Measurements from ENCODE around the gene SERPINA12. TPM values are rescaled to one million over a fixed set of nuclear protein-coding genes. Genes with fewer than 3 reads are reported as not detected.

The SERPINA12 gene
- total RNA-seq, 1 donor from 2014 or later, result not detected

DNA sequence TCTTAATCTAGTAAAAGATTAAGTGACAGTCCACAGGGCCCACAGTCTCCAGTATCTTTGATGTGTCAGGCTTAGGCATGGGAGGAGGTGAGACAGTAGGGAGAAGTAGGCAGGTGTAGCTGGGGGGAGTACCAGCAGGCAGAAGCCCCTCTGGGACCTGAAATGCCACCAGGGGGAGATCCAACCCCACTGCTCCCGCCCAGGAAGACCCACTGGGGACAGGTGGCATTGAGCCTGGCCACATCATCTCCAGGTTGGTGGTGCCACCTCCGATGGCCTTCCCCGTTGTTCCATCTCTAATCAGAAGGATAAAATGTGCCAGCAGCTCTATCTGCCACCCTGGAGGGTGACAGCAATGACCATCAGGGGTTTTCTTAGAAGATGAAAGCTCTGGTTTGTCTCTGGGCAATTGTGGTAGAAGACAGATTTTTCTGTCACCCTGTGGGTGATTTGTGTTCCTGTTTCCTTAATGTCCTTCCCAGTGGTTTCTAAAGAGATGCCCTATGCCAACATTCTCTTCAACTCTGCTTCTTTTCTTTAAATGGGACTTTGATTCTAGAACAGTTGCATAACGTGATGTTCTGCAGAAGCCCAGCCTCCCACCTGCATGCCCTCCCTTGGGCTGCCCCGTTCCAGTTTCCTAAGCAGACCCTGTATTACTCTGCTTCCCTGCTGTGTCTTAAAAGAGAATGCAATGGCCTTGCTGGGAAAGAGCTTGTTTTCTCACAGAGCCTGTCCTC is 12.3 kb upstream of the SERPINA12 start:
- no peak for ATAC-seq
- no peaks in the 10 kb centered on the region for H3K9me3 ChIP-seq

DNA sequence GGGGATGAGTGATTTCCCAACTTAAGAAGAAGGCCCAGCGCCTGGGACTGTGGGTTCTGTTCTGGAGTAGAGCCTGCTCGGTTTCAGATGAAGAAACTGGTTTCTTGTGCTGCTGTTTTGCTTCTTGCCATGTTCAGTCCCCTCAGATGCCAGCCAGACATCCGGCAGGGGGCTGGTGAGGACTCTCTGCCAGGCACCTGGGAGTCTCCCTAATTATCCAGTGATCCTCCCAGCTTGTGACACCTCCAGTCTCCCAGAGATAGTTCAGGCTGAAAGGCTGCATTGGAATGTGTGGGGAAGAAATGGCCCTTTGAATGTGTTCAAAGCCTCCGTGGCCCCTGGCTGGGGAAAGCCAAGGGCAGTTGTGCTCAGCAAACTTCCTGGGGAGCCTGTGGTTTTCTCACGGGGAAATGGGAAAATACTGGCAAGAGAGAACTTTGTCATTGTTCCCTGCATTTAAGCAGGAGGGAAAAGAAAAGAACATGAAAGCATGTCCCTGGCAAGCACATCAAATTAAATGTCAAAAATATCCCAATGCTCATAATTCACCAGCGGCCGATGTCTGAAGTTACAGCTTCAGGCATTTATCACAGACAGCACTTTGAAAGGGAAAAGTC is 8.5 kb upstream of the SERPINA12 start:
- H3K4me3 ChIP-seq, result no peak overlapping the region
- no peaks in the 10 kb centered on the region for H3K27me3 ChIP-seq
- H3K36me3 ChIP-seq, result no peaks in the 10 kb centered on the region
- H3K4me1 ChIP-seq, result no peaks in the 10 kb centered on the region
- DNase-seq (no peak), ATAC-seq (no peak)
- intact Hi-C loops (cut with DNase I), result no loop called here
- no peak overlapping the region for H3K27ac ChIP-seq
- TF ChIP-seq, protein P1, sequence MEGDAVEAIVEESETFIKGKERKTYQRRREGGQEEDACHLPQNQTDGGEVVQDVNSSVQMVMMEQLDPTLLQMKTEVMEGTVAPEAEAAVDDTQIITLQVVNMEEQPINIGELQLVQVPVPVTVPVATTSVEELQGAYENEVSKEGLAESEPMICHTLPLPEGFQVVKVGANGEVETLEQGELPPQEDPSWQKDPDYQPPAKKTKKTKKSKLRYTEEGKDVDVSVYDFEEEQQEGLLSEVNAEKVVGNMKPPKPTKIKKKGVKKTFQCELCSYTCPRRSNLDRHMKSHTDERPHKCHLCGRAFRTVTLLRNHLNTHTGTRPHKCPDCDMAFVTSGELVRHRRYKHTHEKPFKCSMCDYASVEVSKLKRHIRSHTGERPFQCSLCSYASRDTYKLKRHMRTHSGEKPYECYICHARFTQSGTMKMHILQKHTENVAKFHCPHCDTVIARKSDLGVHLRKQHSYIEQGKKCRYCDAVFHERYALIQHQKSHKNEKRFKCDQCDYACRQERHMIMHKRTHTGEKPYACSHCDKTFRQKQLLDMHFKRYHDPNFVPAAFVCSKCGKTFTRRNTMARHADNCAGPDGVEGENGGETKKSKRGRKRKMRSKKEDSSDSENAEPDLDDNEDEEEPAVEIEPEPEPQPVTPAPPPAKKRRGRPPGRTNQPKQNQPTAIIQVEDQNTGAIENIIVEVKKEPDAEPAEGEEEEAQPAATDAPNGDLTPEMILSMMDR (IDR thresholded peaks at IDR 0.05), result no peak
- no peaks in the 10 kb centered on the region for H3K9me3 ChIP-seq

More for the DNA sequence above, 12.3 kb upstream of the SERPINA12 start:
- Histone ChIP-seq H3K27me3 (no peaks in the 10 kb centered on the region), H3K27ac (no peak overlapping the region), H3K4me1 (no peaks in the 10 kb centered on the region), H3K36me3 (no peaks in the 10 kb centered on the region), H3K4me3 (no peak overlapping the region)
- intact Hi-C loops (cut with DNase I), result no loop called here
- no peak for DNase-seq
- TF ChIP-seq, protein P1 (IDR thresholded peaks at IDR 0.05), result no peak

- ATAC-seq, result no peak
- TF ChIP-seq, protein P1 (IDR thresholded peaks at IDR 0.05), result no peak
- no peaks in the 10 kb centered on the region for H3K27me3 ChIP-seq
- no peak overlapping the region for H3K27ac ChIP-seq
- H3K9me3 ChIP-seq, result no peaks in the 10 kb centered on the region
- no peak for DNase-seq
- intact Hi-C loops (cut with DNase I), result no loop called here
- no peaks in the 10 kb centered on the region for H3K4me1 ChIP-seq
- no peaks in the 10 kb centered on the region for H3K36me3 ChIP-seq
- no peak overlapping the region for H3K4me3 ChIP-seq
These were observed 8.0 kb upstream of the SERPINA12 start for GRCh38 chr14:94517248-94517640.

DNA sequence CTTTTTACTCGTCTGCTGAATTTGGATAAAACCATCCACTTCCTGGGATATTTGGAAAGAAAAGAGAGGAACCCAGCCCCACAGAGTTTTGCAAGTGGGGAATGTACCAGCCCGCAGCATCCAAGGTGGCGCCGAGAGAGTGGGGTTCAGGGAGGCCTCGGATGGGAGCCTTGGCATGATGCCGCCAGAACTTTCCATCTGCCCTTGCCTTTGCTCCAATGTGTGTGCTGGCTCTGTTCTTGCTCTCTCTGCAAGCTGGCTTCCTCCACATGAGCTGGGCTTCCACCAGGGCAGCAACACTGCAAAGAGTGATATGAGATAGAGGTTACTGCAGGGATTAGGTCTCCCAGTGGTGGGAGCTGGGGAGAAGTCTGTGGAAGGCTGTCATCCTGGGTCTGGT is 6.6 kb upstream of the SERPINA12 start:
- ATAC-seq, result no peak
- intact Hi-C loops (cut with DNase I), result no loop called here
- no peak overlapping the region for H3K4me3 ChIP-seq
- TF ChIP-seq, protein P1 (IDR thresholded peaks at IDR 0.05), result no peak
- H3K27me3 ChIP-seq, result no peaks in the 10 kb centered on the region
- DNase-seq, result no peak
- no peak overlapping the region for H3K27ac ChIP-seq
- H3K4me1 ChIP-seq, result no peaks in the 10 kb centered on the region
- H3K36me3 ChIP-seq, result no peaks in the 10 kb centered on the region
- no peaks in the 10 kb centered on the region for H3K9me3 ChIP-seq

GRCh38 chr14:94515426-94515825 is 6.2 kb upstream of the SERPINA12 start:
- TF ChIP-seq, protein P1 (IDR thresholded peaks at IDR 0.05), result no peak
- Histone ChIP-seq H3K4me3 (no peak overlapping the region), H3K27me3 (no peaks in the 10 kb centered on the region), H3K4me1 (no peaks in the 10 kb centered on the region), H3K27ac (no peak overlapping the region), H3K9me3 (no peaks in the 10 kb centered on the region), H3K36me3 (no peaks in the 10 kb centered on the region)
- no peak for DNase-seq
- ATAC-seq, result no peak
- intact Hi-C loops (cut with DNase I), result no loop called here
